OCI-LY1 (cell line): ENCODE results near the gene SUN5.

Source experiments
- H2AFZ ChIP-seq: fragments of 200-600 bp; sonication (generic), shearing (Covaris generic); 2 replicates; pipeline ENCODE4 v1.6.0; 2014; ENCODE audit warnings: antibody characterized with exemption, mild to moderate bottlenecking, low read length
- H3F3A ChIP-seq: fragments of 200-600 bp; sonication (generic), shearing (Covaris generic); 2 replicates; pipeline ENCODE4 v1.6.0; 2014; ENCODE audit warnings: mild to moderate bottlenecking, antibody characterized with exemption, low read length, moderate library complexity; ENCODE audit not compliant: insufficient read depth
- H3K27ac ChIP-seq: fragments of 200-600 bp; sonication (generic); 2 replicates; pipeline ENCODE4 v1.5.1; 2014; ENCODE audit warnings: low read length, mixed run types, mild to moderate bottlenecking, low read depth; ENCODE audit not compliant: poor library complexity, severe bottlenecking
- H3K27me3 ChIP-seq: fragments of 200-600 bp; sonication (generic); 2 replicates; pipeline ENCODE4 v1.6.0; 2014; ENCODE audit warnings: antibody characterized with exemption, mild to moderate bottlenecking, low read length, moderate library complexity; ENCODE audit not compliant: insufficient read depth
- H3K36me3 ChIP-seq: fragments of 200-600 bp; sonication (generic); 2 replicates; pipeline ENCODE4 v1.6.1; 2014; ENCODE audit warnings: mild to moderate bottlenecking, antibody characterized with exemption, low read length, moderate library complexity, mixed read lengths; ENCODE audit not compliant: insufficient read depth
- H3K4me1 ChIP-seq: fragments of 200-600 bp; sonication (generic); 2 replicates; pipeline ENCODE4 v1.5.1; 2014; ENCODE audit warnings: mild to moderate bottlenecking, low read length, moderate library complexity; ENCODE audit not compliant: insufficient read depth, severe bottlenecking
- H3K4me2 ChIP-seq: fragments of 200-600 bp; sonication (generic), shearing (Covaris generic); 2 replicates; pipeline ENCODE4 v1.6.1; 2014; ENCODE audit warnings: low read length
- H3K4me3 ChIP-seq: fragments of 200-600 bp; sonication (generic); 2 replicates; pipeline ENCODE4 v1.5.1; 2014; ENCODE audit warnings: low read length, low read depth, mild to moderate bottlenecking, mixed read lengths; ENCODE audit not compliant: poor library complexity, severe bottlenecking
- H3K79me2 ChIP-seq: fragments of 200-600 bp; shearing (Covaris generic); 2 replicates; pipeline ENCODE4 v1.6.1; 2016; ENCODE audit warnings: mixed run types, low read length, mixed read lengths; ENCODE audit not compliant: insufficient read depth
- H3K9ac ChIP-seq: fragments of 200-600 bp; sonication (generic), shearing (Covaris generic); 2 replicates; pipeline ENCODE4 v1.6.1; 2014; ENCODE audit warnings: mild to moderate bottlenecking, low read length, mixed read lengths
- H3K9me2 ChIP-seq: fragments of 200-600 bp; sonication (generic), shearing (Covaris generic); 2 replicates; pipeline ENCODE4 v1.6.1; 2014; ENCODE audit warnings: low read depth, mild to moderate bottlenecking, low read length, mixed read lengths
- H3K9me3 ChIP-seq: fragments of 200-600 bp; shearing (Covaris generic); 2 replicates; pipeline ENCODE4 v1.6.1; 2014; ENCODE audit warnings: low read length, mixed read lengths
- H4K20me1 ChIP-seq: fragments of 200-600 bp; sonication (generic), shearing (Covaris generic); 2 replicates; pipeline ENCODE4 v1.6.0; 2016; ENCODE audit warnings: mild to moderate bottlenecking, low read length; ENCODE audit not compliant: insufficient read depth
- CTCF ChIP-seq: fragments of 200-600 bp; sonication (generic), shearing (Covaris generic); IDR thresholded peaks from 2 replicates; pipeline ENCODE4 v1.5.1; 2017; ENCODE audit warnings: mild to moderate bottlenecking, antibody characterized with exemption, low read length, moderate library complexity, mixed read lengths
- EZH2 ChIP-seq: fragments of 200-600 bp; sonication (generic), shearing (Covaris generic); IDR thresholded peaks from 2 replicates; pipeline ENCODE4 v1.8.0; 2017; ENCODE audit warnings: borderline replicate concordance, mixed run types, mild to moderate bottlenecking, antibody characterized with exemption, low read length, moderate library complexity, mixed read lengths

SUN5 gene

GRCh38 chr20:32972181-32973076 lies 31.8 kb downstream of the SUN5 start:
- Histone ChIP-seq H3K79me2 (no peaks in the 10 kb centered on the region), H2AFZ (0 out of 2 replicates have a peak overlapping the region, but pooled peaks have one; percentile 34), H3K4me3 (peak overlapping the region; percentile 5), H3K27ac (peak overlapping the region; percentile 55), H3K4me2 (peak overlapping the region; percentile 38; the same call in 1 of the 2 replicates), H3K9ac (no peak overlapping the region; the same call in 1 of the 2 replicates), H3K9me3 (no peaks in the 10 kb centered on the region), H3K27me3 (peaks cover under 1% of the 10 kb centered on the region; the same call in 1 of the 2 replicates), H3K36me3 (no peaks in the 10 kb centered on the region), H3K9me2 (no peaks in the 10 kb centered on the region), H3F3A (no peaks in the 10 kb centered on the region), H4K20me1 (no peaks in the 10 kb centered on the region), H3K4me1 (peaks cover 16% of the 10 kb centered on the region)
- TF ChIP-seq CTCF (no peak), EZH2 (no peak)

GRCh38 chr20:32971703-32972161 lies 32.5 kb downstream of the SUN5 start:
- no peaks in the 10 kb centered on the region for H3K36me3 ChIP-seq
- peak overlapping the region; percentile 5 for H3K4me3 ChIP-seq
- H3K27me3 ChIP-seq: peaks cover 3% of the 10 kb centered on the region; the same call in 1 of the 2 replicates
- H2AFZ ChIP-seq: peak overlapping the region; percentile 34; the same call in 1 of the 2 replicates
- H3K9me3 ChIP-seq: no peaks in the 10 kb centered on the region
- H4K20me1 ChIP-seq: no peaks in the 10 kb centered on the region
- H3K9me2 ChIP-seq: no peaks in the 10 kb centered on the region
- peaks cover 16% of the 10 kb centered on the region for H3K4me1 ChIP-seq
- peak overlapping the region; percentile 38; the same call in 1 of the 2 replicates for H3K4me2 ChIP-seq
- TF ChIP-seq CTCF (no peak), EZH2 (no peak)
- H3F3A ChIP-seq: no peaks in the 10 kb centered on the region
- H3K79me2 ChIP-seq: no peaks in the 10 kb centered on the region
- H3K9ac ChIP-seq: no peak overlapping the region; the same call in 1 of the 2 replicates
- H3K27ac ChIP-seq: peak overlapping the region; percentile 55

- H3K27ac ChIP-seq: no peak overlapping the region
- no peaks in the 10 kb centered on the region for H3K9me3 ChIP-seq
- H4K20me1 ChIP-seq: no peaks in the 10 kb centered on the region
- H2AFZ ChIP-seq: no peak overlapping the region
- H3K4me2 ChIP-seq: no peak overlapping the region
- no peak overlapping the region for H3K4me3 ChIP-seq
- H3K36me3 ChIP-seq: no peaks in the 10 kb centered on the region
- peaks cover 16% of the 10 kb centered on the region for H3K4me1 ChIP-seq
- H3K27me3 ChIP-seq: peaks cover 3% of the 10 kb centered on the region; the same call in 1 of the 2 replicates
- H3K79me2 ChIP-seq: no peaks in the 10 kb centered on the region
- TF ChIP-seq CTCF: no peak
- no peak for TF ChIP-seq EZH2
- no peak overlapping the region for H3K9ac ChIP-seq
- no peaks in the 10 kb centered on the region for H3F3A ChIP-seq
- no peaks in the 10 kb centered on the region for H3K9me2 ChIP-seq
Observed at GRCh38 chr20:32970973-32971300, 33.3 kb downstream of the SUN5 start.
